KMS-11 (cell line): ENCODE data around the gene NAV2.

Source experiments
- H2AFZ ChIP-seq: fragments of 200-600 bp; sonication (generic); 2 replicates; pipeline ENCODE4 v1.6.1; 2016; ENCODE audit warnings: antibody characterized with exemption, mixed run types, low read depth
- H3K27ac ChIP-seq: fragments of 200-600 bp; sonication (generic); 2 replicates; pipeline ENCODE4 v1.6.1; 2016; ENCODE audit warnings: mild to moderate bottlenecking, mixed run types
- H3K27me3 ChIP-seq: fragments of 200-600 bp; sonication (generic); 2 replicates; pipeline ENCODE4 v1.6.1; 2017; ENCODE audit warnings: mild to moderate bottlenecking, low read depth, mixed run types, moderate library complexity; ENCODE audit not compliant: insufficient read depth
- H3K36me3 ChIP-seq: fragments of 200-600 bp; sonication (generic); 2 replicates; pipeline ENCODE4 v1.6.1; 2017; ENCODE audit warnings: mild to moderate bottlenecking, mixed run types; ENCODE audit not compliant: insufficient read depth
- H3K4me1 ChIP-seq: fragments of 200-600 bp; sonication (generic); 2 replicates; pipeline ENCODE4 v1.6.1; 2016; ENCODE audit warnings: mild to moderate bottlenecking, low read depth, mixed run types; ENCODE audit not compliant: poor library complexity, severe bottlenecking
- H3K4me2 ChIP-seq: fragments of 200-600 bp; sonication (generic); 2 replicates; pipeline ENCODE4 v1.7.0; 2016; ENCODE audit warnings: mild to moderate bottlenecking, mixed run types
- H3K4me3 ChIP-seq: fragments of 200-600 bp; sonication (generic); IDR thresholded peaks from 2 replicates; pipeline ENCODE4 v1.6.1; 2017; ENCODE audit warnings: low read depth, low read length, mixed read lengths; ENCODE audit not compliant: insufficient read depth
- H3K79me2 ChIP-seq: fragments of 200-600 bp; sonication (generic); 2 replicates; pipeline ENCODE4 v1.6.1; 2016; ENCODE audit warnings: low read depth, mixed run types; ENCODE audit not compliant: insufficient read depth
- H3K9ac ChIP-seq: fragments of 200-600 bp; sonication (generic); 2 replicates; pipeline ENCODE4 v1.6.1; 2016; ENCODE audit warnings: mild to moderate bottlenecking, mixed run types
- H4K20me1 ChIP-seq: fragments of 200-600 bp; sonication (generic); 2 replicates; pipeline ENCODE4 v1.6.1; 2016; ENCODE audit warnings: mild to moderate bottlenecking, mixed run types; ENCODE audit not compliant: insufficient read depth
- TF ChIP-seq, protein P1 (sequence below): fragments of 200-600 bp; sonication (generic); conservative IDR thresholded peaks from 2 replicates; pipeline ENCODE4 v1.6.1; 2017; ENCODE audit warnings: low read depth, mild to moderate bottlenecking, antibody characterized with exemption, low read length, moderate library complexity, mixed read lengths

Gene NAV2

DNA sequence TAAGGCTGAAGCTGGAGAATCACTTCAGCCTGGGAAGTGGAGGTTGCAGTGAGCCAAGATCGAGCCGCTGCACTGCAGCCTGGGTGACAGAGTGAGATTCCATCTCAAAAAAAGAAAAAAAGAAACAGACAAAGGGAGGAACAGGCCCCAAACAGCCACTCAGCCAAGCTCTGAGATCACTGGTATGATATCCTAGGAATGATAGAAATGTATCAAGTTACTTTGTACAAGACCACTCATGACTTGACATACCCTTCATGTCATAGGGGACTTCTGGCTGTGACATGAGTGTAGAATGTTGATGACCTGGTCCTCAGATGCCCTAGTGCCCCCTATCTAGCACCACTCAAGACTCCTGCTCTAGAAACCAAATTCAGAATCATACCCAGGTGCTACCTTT, 216.5 kb downstream of the NAV2 start:
- Histone ChIP-seq H3K4me2 (no peak overlapping the region), H3K4me3 (no peak overlapping the region), H4K20me1 (no peaks in the 10 kb centered on the region), H3K9ac (no peak overlapping the region), H3K79me2 (no peaks in the 10 kb centered on the region), H3K27ac (no peak overlapping the region), H3K4me1 (no peaks in the 10 kb centered on the region), H3K27me3 (no peaks in the 10 kb centered on the region), H3K36me3 (no peaks in the 10 kb centered on the region), H2AFZ (no peak overlapping the region)
- TF ChIP-seq, protein P1, sequence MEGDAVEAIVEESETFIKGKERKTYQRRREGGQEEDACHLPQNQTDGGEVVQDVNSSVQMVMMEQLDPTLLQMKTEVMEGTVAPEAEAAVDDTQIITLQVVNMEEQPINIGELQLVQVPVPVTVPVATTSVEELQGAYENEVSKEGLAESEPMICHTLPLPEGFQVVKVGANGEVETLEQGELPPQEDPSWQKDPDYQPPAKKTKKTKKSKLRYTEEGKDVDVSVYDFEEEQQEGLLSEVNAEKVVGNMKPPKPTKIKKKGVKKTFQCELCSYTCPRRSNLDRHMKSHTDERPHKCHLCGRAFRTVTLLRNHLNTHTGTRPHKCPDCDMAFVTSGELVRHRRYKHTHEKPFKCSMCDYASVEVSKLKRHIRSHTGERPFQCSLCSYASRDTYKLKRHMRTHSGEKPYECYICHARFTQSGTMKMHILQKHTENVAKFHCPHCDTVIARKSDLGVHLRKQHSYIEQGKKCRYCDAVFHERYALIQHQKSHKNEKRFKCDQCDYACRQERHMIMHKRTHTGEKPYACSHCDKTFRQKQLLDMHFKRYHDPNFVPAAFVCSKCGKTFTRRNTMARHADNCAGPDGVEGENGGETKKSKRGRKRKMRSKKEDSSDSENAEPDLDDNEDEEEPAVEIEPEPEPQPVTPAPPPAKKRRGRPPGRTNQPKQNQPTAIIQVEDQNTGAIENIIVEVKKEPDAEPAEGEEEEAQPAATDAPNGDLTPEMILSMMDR = no peak

- Histone ChIP-seq H3K36me3 (no peaks in the 10 kb centered on the region), H3K79me2 (no peaks in the 10 kb centered on the region), H3K27ac (no peak overlapping the region), H3K4me2 (no peak overlapping the region), H2AFZ (no peak overlapping the region), H3K9ac (no peak overlapping the region), H3K4me1 (no peaks in the 10 kb centered on the region), H3K27me3 (no peaks in the 10 kb centered on the region), H4K20me1 (no peaks in the 10 kb centered on the region), H3K4me3 (no peak overlapping the region)
- TF ChIP-seq, protein P1 = no peak
Observed at GRCh38 chr11:19929655-19930054, 217.0 kb downstream of the NAV2 start.

GRCh38 chr11:19931141-19931770, 218.6 kb downstream of the NAV2 start:
- H3K4me3 ChIP-seq = no peak overlapping the region
- H3K4me2 ChIP-seq = no peak overlapping the region
- no peak overlapping the region for H2AFZ ChIP-seq
- H3K79me2 ChIP-seq = no peaks in the 10 kb centered on the region
- H3K27ac ChIP-seq = no peak overlapping the region
- H4K20me1 ChIP-seq = no peaks in the 10 kb centered on the region
- no peaks in the 10 kb centered on the region for H3K27me3 ChIP-seq
- H3K36me3 ChIP-seq = no peaks in the 10 kb centered on the region
- no peak overlapping the region for H3K9ac ChIP-seq
- TF ChIP-seq, protein P1 = no peak
- H3K4me1 ChIP-seq = no peaks in the 10 kb centered on the region

- Histone ChIP-seq H4K20me1 (no peaks in the 10 kb centered on the region), H3K4me2 (no peak overlapping the region), H3K27ac (no peak overlapping the region), H3K27me3 (no peaks in the 10 kb centered on the region), H2AFZ (no peak overlapping the region), H3K36me3 (no peaks in the 10 kb centered on the region), H3K79me2 (no peaks in the 10 kb centered on the region), H3K4me3 (no peak overlapping the region), H3K9ac (no peak overlapping the region), H3K4me1 (no peaks in the 10 kb centered on the region)
- TF ChIP-seq, protein P1 = no peak
Observed at GRCh38 chr11:19931771-19932369, 219.2 kb downstream of the NAV2 start.
